CD4-positive, alpha-beta T cell treated with Interleukin-6 at 100 ng/mL for 8 hours (primary cell): ENCODE data around the gene ZNF26.
"Not testable (repeated sequence)": the region's sequence is repeated elsewhere in the genome, so short reads cannot be mapped to it uniquely, and the experiment has no call there.

Experiments
- DNase-seq: peaks from one replicate; pipeline ENCODE4 v3.0.0-alpha.2; 2020; ENCODE audit warnings: mixed read lengths, low spot score

The ZNF26 gene

GRCh38 chr12:132955094-132956010 lies 30.8 kb upstream of the ZNF26 start:
- no peak for DNase-seq

- DNase-seq: peak; percentile 82
These were observed 30.0 kb upstream of the ZNF26 start, which contains the start of gene ZNF605 for GRCh38 chr12:132956011-132956788. Gene ZNF605, minus strand, starts transcription at chr12:132956306. Its CDS starts 10,671 bp downstream, at chr12:132945635.

- DNase-seq: not testable (repeated sequence)
These were observed 24.4 kb upstream of the ZNF26 start for GRCh38 chr12:132961790-132962189.

- DNase-seq: not testable (repeated sequence)
These were observed 22.2 kb upstream of the ZNF26 start for GRCh38 chr12:132963947-132964346.

- no peak for DNase-seq
These were observed 20.4 kb upstream of the ZNF26 start for GRCh38 chr12:132965796-132966195.

GRCh38 chr12:132966676-132967415 lies 19.3 kb upstream of the ZNF26 start:
- no peak for DNase-seq

GRCh38 chr12:132967736-132968135 lies 18.4 kb upstream of the ZNF26 start:
- DNase-seq: no peak

GRCh38 chr12:132972374-132972773 lies 13.8 kb upstream of the ZNF26 start:
- DNase-seq: no peak

GRCh38 chr12:132976870-132977269 lies 9.3 kb upstream of the ZNF26 start:
- DNase-seq: not testable (repeated sequence)

GRCh38 chr12:132986885-132987225 lies 688 bp downstream of the ZNF26 start:
- DNase-seq: no peak

- DNase-seq: no peak
These were observed 12.6 kb downstream of the ZNF26 start for GRCh38 chr12:132998741-132999140.

- no peak for DNase-seq
These were observed 24.6 kb downstream of the ZNF26 start for GRCh38 chr12:133010657-133011297.

- DNase-seq: no peak
These were observed 37.4 kb downstream of the ZNF26 start for GRCh38 chr12:133023566-133023965.

GRCh38 chr12:133026996-133027395 lies 40.8 kb downstream of the ZNF26 start:
- no peak for DNase-seq

GRCh38 chr12:133037207-133038005 lies 51.2 kb downstream of the ZNF26 start, which contains the start of gene ZNF84:
Gene ZNF84, plus strand, starts transcription at chr12:133037509. Its CDS starts 3,959 bp downstream, at chr12:133041468.
- peak; percentile 97 for DNase-seq

GRCh38 chr12:133038118-133038709 lies 52.0 kb downstream of the ZNF26 start:
- no peak for DNase-seq

- no peak for DNase-seq
These were observed 60.5 kb downstream of the ZNF26 start for GRCh38 chr12:133046698-133047097.

- DNase-seq: no peak
These were observed 71.3 kb downstream of the ZNF26 start for GRCh38 chr12:133057446-133057845.

- no peak for DNase-seq
These were observed 72.3 kb downstream of the ZNF26 start for GRCh38 chr12:133058203-133059113.
